A549 (cell line): ENCODE measurements around the gene ATG13.

Experiments used
- CEBPB ChIP-seq, 2 experiments: fragments of >200 bp in 1 of 2; sonication (Bioruptor Twin) in 1 of 2; formaldehyde crosslinking in 1 of 2; IDR thresholded peaks; 2 replicates each; pipeline ENCODE4 v1.6.1; 2012 to 2016
- FOSL2 ChIP-seq, 2 experiments: fragments of 450-650 bp in 1 of 2; fragments of >200 bp in 1 of 2; sonication (Bioruptor Twin) in 1 of 2; formaldehyde crosslinking; IDR thresholded peaks; 2 replicates each; pipeline versions ENCODE4 v1.5.0 to v1.6.1; 2016 to 2020; ENCODE audit warnings: mild to moderate bottlenecking in 1 of 2, moderate library complexity in 1 of 2
- KDM5A ChIP-seq: fragments of 200-600 bp; sonication (generic); IDR thresholded peaks from 2 replicates; pipeline ENCODE4 v1.6.1; 2016; ENCODE audit warnings: antibody characterized with exemption, mild to moderate bottlenecking
- MAFK ChIP-seq: fragments of 450-650 bp; IDR thresholded peaks from 2 replicates; pipeline ENCODE4 v1.6.1; 2014; ENCODE audit not compliant: partially characterized antibody
- MYC ChIP-seq: IDR thresholded peaks from 2 replicates; pipeline ENCODE4 v1.6.1; 2012; ENCODE audit warnings: mild to moderate bottlenecking, inconsistent platforms, low read length, improper control_type of control experiment, borderline replicate concordance
- POLR2A ChIP-seq: IDR thresholded peaks from 2 replicates; pipeline ENCODE4 v1.6.1; 2012; ENCODE audit warnings: mild to moderate bottlenecking, low read length
- RNF2 ChIP-seq: fragments of 200-600 bp; sonication (generic); IDR thresholded peaks from 2 replicates; pipeline ENCODE4 v1.6.1; 2016; ENCODE audit warnings: low read depth, mild to moderate bottlenecking, antibody characterized with exemption, moderate library complexity, borderline replicate concordance
- TF ChIP-seq, protein P1 (sequence below): fragments of >200 bp; sonication (Bioruptor Twin); formaldehyde crosslinking; IDR thresholded peaks from 3 replicates; pipeline ENCODE4 v1.5.1; 2016
- TF ChIP-seq, protein P2 (sequence below): fragments of 450-650 bp; IDR thresholded peaks from 2 replicates; pipeline ENCODE4 v1.6.1; 2014; ENCODE audit warnings: antibody characterized with exemption

DNA sequence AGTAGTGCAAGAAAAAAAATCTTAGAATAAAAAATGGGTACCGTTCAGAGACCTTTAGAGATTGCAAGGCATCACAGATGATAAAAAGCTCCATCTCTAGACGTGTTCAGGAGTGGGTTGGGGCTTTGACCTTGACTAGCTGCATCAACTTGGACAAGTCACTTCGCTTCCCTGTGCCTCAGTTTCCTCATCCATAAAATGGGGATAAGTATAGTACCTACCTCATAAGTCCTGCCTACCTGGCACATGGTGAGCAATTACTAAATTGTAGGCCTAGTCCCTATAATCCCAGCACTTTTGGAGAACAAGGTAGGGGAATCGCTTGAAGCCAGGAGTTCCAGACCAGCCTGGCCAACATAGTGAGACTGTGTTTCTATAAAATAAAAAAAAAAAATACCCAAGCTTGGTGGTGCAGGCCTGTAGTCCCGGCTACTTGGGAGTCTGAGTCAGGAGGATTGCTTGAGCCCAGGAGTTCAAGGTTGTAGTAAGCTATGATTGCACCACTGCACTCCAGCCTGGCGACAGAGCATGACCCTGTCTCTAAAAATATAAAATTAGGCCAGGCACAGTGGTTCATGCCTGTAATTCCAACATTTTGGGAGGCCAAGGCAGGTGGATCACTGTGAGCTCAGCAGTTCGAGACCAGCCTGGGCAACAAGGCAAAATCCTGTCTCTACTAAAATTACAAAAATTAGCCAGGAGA, 95.7 kb downstream of the ATG13 start:
- TF ChIP-seq, protein P1, sequence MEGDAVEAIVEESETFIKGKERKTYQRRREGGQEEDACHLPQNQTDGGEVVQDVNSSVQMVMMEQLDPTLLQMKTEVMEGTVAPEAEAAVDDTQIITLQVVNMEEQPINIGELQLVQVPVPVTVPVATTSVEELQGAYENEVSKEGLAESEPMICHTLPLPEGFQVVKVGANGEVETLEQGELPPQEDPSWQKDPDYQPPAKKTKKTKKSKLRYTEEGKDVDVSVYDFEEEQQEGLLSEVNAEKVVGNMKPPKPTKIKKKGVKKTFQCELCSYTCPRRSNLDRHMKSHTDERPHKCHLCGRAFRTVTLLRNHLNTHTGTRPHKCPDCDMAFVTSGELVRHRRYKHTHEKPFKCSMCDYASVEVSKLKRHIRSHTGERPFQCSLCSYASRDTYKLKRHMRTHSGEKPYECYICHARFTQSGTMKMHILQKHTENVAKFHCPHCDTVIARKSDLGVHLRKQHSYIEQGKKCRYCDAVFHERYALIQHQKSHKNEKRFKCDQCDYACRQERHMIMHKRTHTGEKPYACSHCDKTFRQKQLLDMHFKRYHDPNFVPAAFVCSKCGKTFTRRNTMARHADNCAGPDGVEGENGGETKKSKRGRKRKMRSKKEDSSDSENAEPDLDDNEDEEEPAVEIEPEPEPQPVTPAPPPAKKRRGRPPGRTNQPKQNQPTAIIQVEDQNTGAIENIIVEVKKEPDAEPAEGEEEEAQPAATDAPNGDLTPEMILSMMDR, result no peak
- TF ChIP-seq MAFK, result no peak
- TF ChIP-seq FOSL2 (IDR thresholded peaks at IDR 0.05), result no peak
- no peak for TF ChIP-seq FOSL2 (CRISPR knock-in tag; IDR thresholded peaks at IDR 0.05)
- peak in 1 of 2 experiments; percentile 25; a peak in 1 of 4 replicates for TF ChIP-seq CEBPB (IDR thresholded peaks at IDR 0.05)
- TF ChIP-seq, protein P2, sequence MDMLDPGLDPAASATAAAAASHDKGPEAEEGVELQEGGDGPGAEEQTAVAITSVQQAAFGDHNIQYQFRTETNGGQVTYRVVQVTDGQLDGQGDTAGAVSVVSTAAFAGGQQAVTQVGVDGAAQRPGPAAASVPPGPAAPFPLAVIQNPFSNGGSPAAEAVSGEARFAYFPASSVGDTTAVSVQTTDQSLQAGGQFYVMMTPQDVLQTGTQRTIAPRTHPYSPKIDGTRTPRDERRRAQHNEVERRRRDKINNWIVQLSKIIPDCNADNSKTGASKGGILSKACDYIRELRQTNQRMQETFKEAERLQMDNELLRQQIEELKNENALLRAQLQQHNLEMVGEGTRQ, result no peak
- no peak for TF ChIP-seq RNF2
- TF ChIP-seq KDM5A, result no peak
- no peak for TF ChIP-seq POLR2A
- no peak for TF ChIP-seq MYC
